GM12864 (cell line): ENCODE results near the gene HOOK2.

ENCODE experiments used
- DNase-seq: peaks from one replicate; pipeline ENCODE4 v3.0.0-alpha.2; 2011; ENCODE audit warnings: low read depth
- H3K4me3 ChIP-seq: 2 replicates; pipeline ENCODE4 v1.5.1; 2011; ENCODE audit warnings: mild to moderate bottlenecking, low read depth, low read length, control low read depth
- TF ChIP-seq, protein P1 (sequence below): IDR thresholded peaks from 2 replicates; pipeline ENCODE4 v1.5.1; 2011; ENCODE audit warnings: low read depth, mild to moderate bottlenecking, moderate library complexity, low read length, control low read depth, inconsistent platforms; ENCODE audit errors: missing control alignments

Gene HOOK2

DNA sequence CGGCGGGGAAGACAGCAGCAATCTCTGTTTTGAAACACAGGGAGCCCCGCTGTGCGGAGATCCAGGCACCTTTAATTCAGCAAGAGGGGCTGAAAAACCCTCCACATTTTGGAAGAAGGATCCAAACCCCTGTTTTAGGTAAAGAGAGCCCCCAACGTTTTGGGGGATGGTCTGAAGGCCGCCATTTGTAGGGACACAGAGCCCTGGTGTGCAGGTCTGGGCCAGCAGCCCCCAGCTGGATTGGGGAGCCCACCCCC lies 3.5 kb upstream of the HOOK2 start:
- no peak for DNase-seq
- H3K4me3 ChIP-seq = peak overlapping the region; percentile 68
- TF ChIP-seq, protein P1, sequence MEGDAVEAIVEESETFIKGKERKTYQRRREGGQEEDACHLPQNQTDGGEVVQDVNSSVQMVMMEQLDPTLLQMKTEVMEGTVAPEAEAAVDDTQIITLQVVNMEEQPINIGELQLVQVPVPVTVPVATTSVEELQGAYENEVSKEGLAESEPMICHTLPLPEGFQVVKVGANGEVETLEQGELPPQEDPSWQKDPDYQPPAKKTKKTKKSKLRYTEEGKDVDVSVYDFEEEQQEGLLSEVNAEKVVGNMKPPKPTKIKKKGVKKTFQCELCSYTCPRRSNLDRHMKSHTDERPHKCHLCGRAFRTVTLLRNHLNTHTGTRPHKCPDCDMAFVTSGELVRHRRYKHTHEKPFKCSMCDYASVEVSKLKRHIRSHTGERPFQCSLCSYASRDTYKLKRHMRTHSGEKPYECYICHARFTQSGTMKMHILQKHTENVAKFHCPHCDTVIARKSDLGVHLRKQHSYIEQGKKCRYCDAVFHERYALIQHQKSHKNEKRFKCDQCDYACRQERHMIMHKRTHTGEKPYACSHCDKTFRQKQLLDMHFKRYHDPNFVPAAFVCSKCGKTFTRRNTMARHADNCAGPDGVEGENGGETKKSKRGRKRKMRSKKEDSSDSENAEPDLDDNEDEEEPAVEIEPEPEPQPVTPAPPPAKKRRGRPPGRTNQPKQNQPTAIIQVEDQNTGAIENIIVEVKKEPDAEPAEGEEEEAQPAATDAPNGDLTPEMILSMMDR = no peak

DNA sequence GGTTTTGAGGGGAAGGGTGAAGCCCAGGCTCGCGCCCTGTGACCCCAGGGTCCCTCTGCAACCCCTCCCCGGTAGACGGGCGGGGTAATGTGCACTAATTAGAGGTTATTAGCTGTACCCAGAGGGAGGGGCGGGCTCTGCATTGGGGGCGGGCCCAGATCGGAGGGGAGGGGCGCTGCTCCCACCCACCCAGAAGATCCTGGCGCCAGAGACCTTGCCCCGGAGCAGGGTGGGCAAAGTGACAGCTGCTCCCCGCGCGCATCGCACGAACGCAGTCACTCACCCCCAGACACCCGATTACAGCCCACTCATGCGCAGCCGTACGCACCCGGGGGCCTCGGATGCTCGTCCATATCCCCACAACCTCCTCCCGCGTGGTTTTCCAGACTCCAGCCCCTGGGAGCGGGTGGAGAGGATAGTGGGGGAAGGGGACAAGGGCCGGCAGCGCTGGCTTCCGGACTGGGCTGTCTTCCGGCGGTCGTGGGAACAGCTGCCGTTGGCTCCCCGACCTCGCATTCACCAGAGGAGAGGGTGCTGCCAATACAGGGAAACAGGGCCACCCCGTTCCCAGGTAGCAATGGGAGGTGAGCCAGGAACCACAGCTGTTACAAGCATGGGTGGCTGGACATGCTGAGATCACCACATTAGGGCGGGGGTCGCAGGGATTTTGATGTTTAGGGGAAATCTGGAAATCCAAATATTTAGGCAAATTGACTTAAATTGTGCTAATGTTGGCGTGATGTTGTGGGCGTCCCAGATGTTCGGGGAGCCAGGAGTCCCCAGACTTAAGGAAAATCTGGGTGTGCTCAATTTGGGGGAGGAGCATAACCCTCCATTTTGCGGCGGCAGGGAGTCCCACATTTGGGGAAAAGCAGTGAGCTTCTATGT lies 2.9 kb upstream of the HOOK2 start:
- H3K4me3 ChIP-seq = peak overlapping the region; percentile 68
- no peak for DNase-seq
- TF ChIP-seq, protein P1 = peak; percentile 3

GRCh38 chr19:12777217-12778016 lies 2.1 kb upstream of the HOOK2 start:
- peak overlapping the region; percentile 68 for H3K4me3 ChIP-seq
- TF ChIP-seq, protein P1 = peak; percentile 86
- DNase-seq = no peak

DNA sequence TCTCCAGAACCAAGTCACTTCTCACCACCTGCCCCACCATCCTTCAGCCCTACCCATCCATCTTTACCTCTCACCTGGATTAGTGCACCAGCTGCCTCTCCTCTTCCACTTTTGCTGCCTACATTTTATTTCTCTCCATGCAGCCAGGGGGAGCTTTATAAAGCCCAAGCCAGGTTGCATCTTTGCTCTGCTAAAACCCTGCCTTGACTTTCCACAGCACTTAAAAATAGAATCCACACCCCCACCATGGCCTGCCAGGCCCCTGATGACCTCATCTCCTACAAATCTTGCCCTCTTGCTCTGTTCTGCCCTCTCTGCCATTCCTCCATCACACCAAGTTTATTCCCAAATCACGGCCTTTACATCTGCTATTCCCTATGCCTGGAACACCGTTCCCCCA lies 1.8 kb downstream of the HOOK2 start:
- H3K4me3 ChIP-seq = no peak overlapping the region
- TF ChIP-seq, protein P1 = peak; percentile 19
- DNase-seq = no peak

GRCh38 chr19:12772323-12772722 lies 3.0 kb downstream of the HOOK2 start:
- no peak overlapping the region for H3K4me3 ChIP-seq
- TF ChIP-seq, protein P1 = no peak
- DNase-seq = no peak

DNA sequence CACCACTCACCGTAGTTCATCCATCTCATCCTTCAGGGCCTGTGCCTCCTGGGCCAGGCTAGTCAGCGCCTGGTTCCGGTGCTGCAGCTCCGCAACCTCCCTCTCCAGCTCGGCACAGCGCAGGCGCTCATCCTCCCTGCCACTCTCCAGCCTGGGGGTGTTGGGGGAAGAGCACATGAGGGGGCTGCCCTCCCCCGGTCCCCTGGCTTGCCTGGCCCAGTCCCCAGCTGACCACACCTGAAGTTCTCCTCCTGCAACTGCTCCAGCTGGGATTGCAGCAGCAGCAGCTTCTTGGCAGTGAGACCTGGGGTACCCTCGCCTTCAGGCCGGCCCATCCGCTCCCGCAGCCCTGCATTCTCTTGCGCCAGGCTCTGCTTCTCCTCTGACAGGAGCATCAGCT lies 4.4 kb downstream of the HOOK2 start:
- no peak for DNase-seq
- no peak overlapping the region for H3K4me3 ChIP-seq
- TF ChIP-seq, protein P1 = no peak
